PC-9 (cell line): ENCODE results near the gene TMEM91. TPM values are rescaled to one million over a fixed set of nuclear protein-coding genes. Genes with fewer than 3 reads are reported as not detected.

Source experiments
- BruUV-seq: library from RNA; stranded (reverse); fragments of 400-500 nt; replicated peaks from 2 replicates; lab custom pipeline; 2021; lab: Mats Ljungman, UMichigan
- CTCF ChIA-PET: fragments of 300-600 bp; sonication (Branson Sonifier 250); formaldehyde crosslinking; loops from one replicate; lab custom pipeline; 2022; ENCODE audit warnings: antibody characterized with exemption; lab: Charles Lee
- POLR2A ChIA-PET: fragments of 300-600 bp; sonication (Branson Sonifier 250); formaldehyde crosslinking; loops from one replicate; lab custom pipeline; 2022; ENCODE audit warnings: antibody characterized with exemption; ENCODE audit not compliant: unreplicated experiment; lab: Charles Lee
- DNase-seq, 2 experiments: peaks; one replicate each; pipeline versions ENCODE4 v3.0.0 to v3.0.0-alpha.2; 2015 to 2022; ENCODE audit warnings: mixed read lengths in 1 of 2
- H2AFZ ChIP-seq: fragments of 200-600 bp; sonication (generic); 2 replicates; pipeline ENCODE4 v1.8.1; 2017; ENCODE audit warnings: antibody characterized with exemption
- H3F3A ChIP-seq: fragments of 200-600 bp; sonication (generic); 2 replicates; pipeline ENCODE4 v1.8.1; 2017; ENCODE audit warnings: antibody characterized with exemption, mild to moderate bottlenecking, low read depth; ENCODE audit not compliant: insufficient read depth
- H3K27ac ChIP-seq: fragments of 200-600 bp; sonication (generic); 2 replicates; pipeline ENCODE4 v1.6.1; 2016; ENCODE audit warnings: mixed run types
- H3K27me3 ChIP-seq: fragments of 200-600 bp; sonication (generic); 2 replicates; pipeline ENCODE4 v1.6.1; 2016; ENCODE audit warnings: low read depth, mixed run types; ENCODE audit not compliant: insufficient read depth
- H3K36me3 ChIP-seq: fragments of 200-600 bp; sonication (generic); 2 replicates; pipeline ENCODE4 v1.6.1; 2016; ENCODE audit warnings: low read depth, mixed run types
- H3K4me1 ChIP-seq: fragments of 200-600 bp; sonication (generic); replicated peaks from 2 replicates; pipeline ENCODE4 v1.6.1; 2016; ENCODE audit warnings: mixed run types; ENCODE audit not compliant: insufficient read depth
- H3K4me2 ChIP-seq: fragments of 200-600 bp; sonication (generic); 2 replicates; pipeline ENCODE4 v1.6.1; 2017; ENCODE audit warnings: mixed run types
- H3K4me3 ChIP-seq: fragments of 200-600 bp; sonication (generic); 2 replicates; pipeline ENCODE4 v1.6.1; 2016; ENCODE audit warnings: mixed run types
- H3K79me2 ChIP-seq: fragments of 200-600 bp; sonication (generic); 2 replicates; pipeline ENCODE4 v1.6.1; 2017; ENCODE audit warnings: low read depth, mixed run types
- H3K9me2 ChIP-seq: fragments of 200-600 bp; sonication (generic); 2 replicates; pipeline ENCODE4 v1.8.1; 2017; ENCODE audit warnings: mild to moderate bottlenecking; ENCODE audit not compliant: insufficient read depth
- H3K9me3 ChIP-seq: fragments of 200-600 bp; sonication (generic); 2 replicates; pipeline ENCODE4 v1.8.1; 2016; ENCODE audit warnings: low read depth; ENCODE audit not compliant: insufficient read depth
- H4K20me1 ChIP-seq: fragments of 200-600 bp; sonication (generic); 2 replicates; pipeline ENCODE4 v1.8.1; 2017; ENCODE audit not compliant: insufficient read depth
- CTCF ChIP-seq: fragments of 200-600 bp; sonication (generic); conservative IDR thresholded peaks from 2 replicates; pipeline ENCODE4 v1.6.1; 2017; ENCODE audit warnings: mixed run types, antibody characterized with exemption, mild to moderate bottlenecking, moderate library complexity
- EZH2 ChIP-seq: fragments of 200-600 bp; sonication (generic); IDR thresholded peaks from 2 replicates; pipeline ENCODE4 v1.8.0; 2017; ENCODE audit warnings: antibody characterized with exemption, low read depth
- intact Hi-C: fragments of 100-400 bp; cut with micrococcal nuclease; formaldehyde crosslinking; loops from one replicate; pipeline ENCODE4 v1.10.0; 2022; ENCODE audit not compliant: unreplicated experiment
- total RNA-seq: library from RNA; stranded (reverse); gene quantifications from 2 replicates; pipeline ENCODE4 v1.2.3, GENCODE V29; 2021

Gene TMEM91
- total RNA-seq, 1 experiment from 2014 or later: 21.9 TPM

GRCh38 chr19:41403181-41403970, 27.0 kb downstream of the TMEM91 start:
- no peaks in the 10 kb centered on the region for H3K36me3 ChIP-seq
- no peak overlapping the region for H2AFZ ChIP-seq
- BruUV-seq: no TSS peak
- H3K4me2 ChIP-seq: no peak overlapping the region
- peaks cover 10% of the 10 kb centered on the region for H3K4me1 ChIP-seq
- H3K79me2 ChIP-seq: peaks cover 13% of the 10 kb centered on the region
- H3K9me2 ChIP-seq: no peaks in the 10 kb centered on the region
- no peaks in the 10 kb centered on the region for H3K9me3 ChIP-seq
- H3K27ac ChIP-seq: no peak overlapping the region
- H4K20me1 ChIP-seq: no peaks in the 10 kb centered on the region; the same call in 1 of the 2 replicates
- no peaks in the 10 kb centered on the region for H3F3A ChIP-seq
- POLR2A ChIA-PET: no interaction called here
- CTCF ChIA-PET: no interaction called here
- intact Hi-C loops: no loop called here
- no peak for DNase-seq
- no peaks in the 10 kb centered on the region for H3K27me3 ChIP-seq
- TF ChIP-seq CTCF: no peak
- TF ChIP-seq EZH2: no peak
- no peak overlapping the region for H3K4me3 ChIP-seq

GRCh38 chr19:41405776-41406175, 29.4 kb downstream of the TMEM91 start:
- no peaks in the 10 kb centered on the region; the same call in 1 of the 2 replicates for H4K20me1 ChIP-seq
- H2AFZ ChIP-seq: no peak overlapping the region
- no peaks in the 10 kb centered on the region for H3K36me3 ChIP-seq
- no peaks in the 10 kb centered on the region for H3F3A ChIP-seq
- BruUV-seq: no TSS peak
- H3K4me1 ChIP-seq: peaks cover 9% of the 10 kb centered on the region
- H3K4me3 ChIP-seq: no peak overlapping the region
- no peak for DNase-seq
- H3K9me2 ChIP-seq: no peaks in the 10 kb centered on the region
- intact Hi-C loops: no loop called here
- no peak for TF ChIP-seq EZH2
- TF ChIP-seq CTCF: no peak
- H3K4me2 ChIP-seq: no peak overlapping the region
- H3K79me2 ChIP-seq: no peaks in the 10 kb centered on the region
- H3K27me3 ChIP-seq: no peaks in the 10 kb centered on the region
- H3K27ac ChIP-seq: no peak overlapping the region
- ChIA-PET POLR2A (no interaction called here), CTCF (no interaction called here)
- no peaks in the 10 kb centered on the region for H3K9me3 ChIP-seq

- TF ChIP-seq EZH2 (no peak), CTCF (no peak)
- Histone ChIP-seq H3K4me2 (no peak overlapping the region), H3K9me3 (no peaks in the 10 kb centered on the region), H3K4me1 (peaks cover 9% of the 10 kb centered on the region), H3K4me3 (no peak overlapping the region), H4K20me1 (no peaks in the 10 kb centered on the region; the same call in 1 of the 2 replicates), H3K9me2 (no peaks in the 10 kb centered on the region), H3K79me2 (no peaks in the 10 kb centered on the region), H3K36me3 (no peaks in the 10 kb centered on the region), H2AFZ (no peak overlapping the region), H3F3A (no peaks in the 10 kb centered on the region), H3K27me3 (no peaks in the 10 kb centered on the region), H3K27ac (no peak overlapping the region)
- BruUV-seq: no TSS peak
- POLR2A ChIA-PET: no interaction called here
- intact Hi-C loops: no loop called here
- CTCF ChIA-PET: no interaction called here
- no peak for DNase-seq
Observed at GRCh38 chr19:41407271-41407670, 30.9 kb downstream of the TMEM91 start.
